AG04450 (cell line): ENCODE results near the gene REM1. TPM values are rescaled to one million over a fixed set of nuclear protein-coding genes. Genes with fewer than 3 reads are reported as not detected.

Experiments
- CTCF ChIA-PET: fragments of 300-600, 350-600 bp; formaldehyde crosslinking; extraction: SDS; loops from one replicate; lab custom pipeline; 2022; ENCODE audit warnings: antibody characterized with exemption, inconsistent platforms; lab: Charles Lee
- POLR2A ChIA-PET: fragments of 350-600 bp; formaldehyde crosslinking; extraction: SDS; loops from one replicate; lab custom pipeline; 2021; ENCODE audit warnings: antibody characterized with exemption, inconsistent platforms; lab: Yijun Ruan, JAX
- DNase-seq: peaks from one replicate; pipeline ENCODE4 v3.0.0-alpha.2; 2011; ENCODE audit warnings: low read depth, low spot score
- H3K27ac ChIP-seq: one replicate; pipeline ENCODE4 v1.5.1; 2012; ENCODE audit warnings: low read depth, low read length, control low read depth
- H3K27me3 ChIP-seq: one replicate; pipeline ENCODE4 v1.6.0; 2012; ENCODE audit warnings: low read length; ENCODE audit not compliant: control insufficient read depth, insufficient read depth
- H3K4me3 ChIP-seq: 2 replicates; pipeline ENCODE4 v1.5.1; 2011; ENCODE audit warnings: mild to moderate bottlenecking, low read depth, low read length, control low read depth
- H3K9me3 ChIP-seq: 2 replicates; pipeline ENCODE4 v1.5.1; 2012; ENCODE audit warnings: low read length; ENCODE audit not compliant: control insufficient read depth, insufficient read depth
- polyA plus RNA-seq: library from polyadenylated mRNA; depleted of rRNA; stranded (reverse); fragments of >200 nt; gene quantifications from 2 replicates; pipeline ENCODE4 v1.2.3, GENCODE V29; 2011
- TF ChIP-seq, protein P1 (sequence below): IDR thresholded peaks from 2 replicates; pipeline ENCODE4 v1.5.1; 2011; ENCODE audit warnings: low read depth, low read length, control low read depth, inconsistent platforms

Gene REM1
- polyA plus RNA-seq, 1 experiment: not detected

GRCh38 chr20:31440012-31440659 lies 35.0 kb upstream of the REM1 start, which contains the start of gene DEFB123:
TSS of gene DEFB123 (plus strand) at chr20:31440632. CDS start at chr20:31440699, 67 bp downstream.
- no peaks in the 10 kb centered on the region for H3K9me3 ChIP-seq
- ChIA-PET POLR2A (no interaction called here), CTCF (interaction anchor here (1.0 kb wide), 2 partner anchors 20 to 62 kb away, joined by 4 read pairs; no protein-coding TSS in a partner anchor)
- TF ChIP-seq, protein P1, sequence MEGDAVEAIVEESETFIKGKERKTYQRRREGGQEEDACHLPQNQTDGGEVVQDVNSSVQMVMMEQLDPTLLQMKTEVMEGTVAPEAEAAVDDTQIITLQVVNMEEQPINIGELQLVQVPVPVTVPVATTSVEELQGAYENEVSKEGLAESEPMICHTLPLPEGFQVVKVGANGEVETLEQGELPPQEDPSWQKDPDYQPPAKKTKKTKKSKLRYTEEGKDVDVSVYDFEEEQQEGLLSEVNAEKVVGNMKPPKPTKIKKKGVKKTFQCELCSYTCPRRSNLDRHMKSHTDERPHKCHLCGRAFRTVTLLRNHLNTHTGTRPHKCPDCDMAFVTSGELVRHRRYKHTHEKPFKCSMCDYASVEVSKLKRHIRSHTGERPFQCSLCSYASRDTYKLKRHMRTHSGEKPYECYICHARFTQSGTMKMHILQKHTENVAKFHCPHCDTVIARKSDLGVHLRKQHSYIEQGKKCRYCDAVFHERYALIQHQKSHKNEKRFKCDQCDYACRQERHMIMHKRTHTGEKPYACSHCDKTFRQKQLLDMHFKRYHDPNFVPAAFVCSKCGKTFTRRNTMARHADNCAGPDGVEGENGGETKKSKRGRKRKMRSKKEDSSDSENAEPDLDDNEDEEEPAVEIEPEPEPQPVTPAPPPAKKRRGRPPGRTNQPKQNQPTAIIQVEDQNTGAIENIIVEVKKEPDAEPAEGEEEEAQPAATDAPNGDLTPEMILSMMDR: peak; percentile 7; the same call in 1 of the 2 replicates
- no peaks in the 10 kb centered on the region for H3K27me3 ChIP-seq
- DNase-seq: no peak
- H3K4me3 ChIP-seq: no peak within 1 kb of the TSS
- H3K27ac ChIP-seq: no peak within 1 kb of the TSS

- Histone ChIP-seq H3K9me3 (no peaks in the 10 kb centered on the region), H3K27me3 (no peaks in the 10 kb centered on the region), H3K4me3 (no peak overlapping the region), H3K27ac (no peak overlapping the region)
- no peak for DNase-seq
- POLR2A ChIA-PET: no interaction called here
- CTCF ChIA-PET: no interaction called here
- TF ChIP-seq, protein P1: no peak
Observed at GRCh38 chr20:31446084-31446819, 28.8 kb upstream of the REM1 start.

GRCh38 chr20:31449511-31450414 lies 25.3 kb upstream of the REM1 start:
- no peaks in the 10 kb centered on the region for H3K9me3 ChIP-seq
- no peaks in the 10 kb centered on the region for H3K27me3 ChIP-seq
- TF ChIP-seq, protein P1: no peak
- no peak overlapping the region for H3K4me3 ChIP-seq
- POLR2A ChIA-PET: interaction anchor here (0.6 kb wide), 1 partner anchor 73 kb away, joined by 3 read pairs; no protein-coding TSS in a partner anchor
- H3K27ac ChIP-seq: no peak overlapping the region
- CTCF ChIA-PET: interaction anchor here (2.9 kb wide), 1 partner anchor 10 kb away, joined by 14 read pairs; no protein-coding TSS in a partner anchor
- DNase-seq: no peak

DNA sequence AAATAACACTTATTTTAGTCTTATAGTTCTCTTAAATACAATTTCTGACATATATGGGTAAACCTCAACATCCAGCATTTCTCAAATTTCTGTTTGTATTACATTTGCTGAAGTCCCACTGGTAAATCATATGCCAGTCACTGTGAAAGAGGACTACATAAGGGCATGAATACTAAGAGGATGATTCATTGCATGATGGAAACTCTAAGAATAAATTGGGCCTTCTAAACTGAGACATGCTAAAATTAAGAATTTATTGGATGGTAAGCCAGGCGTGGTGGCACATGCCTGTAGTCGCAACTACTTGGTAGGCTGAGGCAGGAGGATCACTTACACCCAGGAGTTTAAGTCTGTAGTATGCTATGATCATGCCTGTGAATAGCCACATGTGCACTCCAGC lies 22.5 kb upstream of the REM1 start:
- no peaks in the 10 kb centered on the region for H3K27me3 ChIP-seq
- H3K4me3 ChIP-seq: no peak overlapping the region
- ChIA-PET POLR2A (no interaction called here), CTCF (no interaction called here)
- TF ChIP-seq, protein P1: no peak
- no peak for DNase-seq
- no peaks in the 10 kb centered on the region for H3K9me3 ChIP-seq
- no peak overlapping the region for H3K27ac ChIP-seq
